LNCaP clone FGC (cell line): ENCODE measurements around the gene SNX21.

Source experiments
- DNase-seq: peaks from one replicate; pipeline ENCODE4 v3.0.0-alpha.2; 2011; ENCODE audit warnings: low read depth
- H3K4me3 ChIP-seq: 2 replicates; pipeline ENCODE4 v1.5.1; 2011; ENCODE audit warnings: mild to moderate bottlenecking, low read depth, low read length, control low read depth
- CTCF ChIP-seq: IDR thresholded peaks from 2 replicates; pipeline ENCODE4 v1.5.1; 2012; ENCODE audit warnings: mild to moderate bottlenecking; ENCODE audit not compliant: control insufficient read depth, insufficient read depth; ENCODE audit errors: extremely low read depth

The SNX21 gene

GRCh38 chr20:45841407-45842129, 8.0 kb downstream of the SNX21 start:
- TF ChIP-seq CTCF = no peak
- H3K4me3 ChIP-seq = no peak overlapping the region

GRCh38 chr20:45842169-45842812, 8.7 kb downstream of the SNX21 start:
- TF ChIP-seq CTCF = no peak
- H3K4me3 ChIP-seq = no peak overlapping the region
- no peak for DNase-seq

More at GRCh38 chr20:45841407-45842129, 8.0 kb downstream of the SNX21 start:
- DNase-seq = no peak

- TF ChIP-seq CTCF = no peak
- no peak overlapping the region for H3K4me3 ChIP-seq
- DNase-seq = no peak
Measured at GRCh38 chr20:45843506-45843905, 9.9 kb downstream of the SNX21 start.

- no peak overlapping the region for H3K4me3 ChIP-seq
- TF ChIP-seq CTCF = no peak
- no peak for DNase-seq
Measured at GRCh38 chr20:45845452-45845851, 11.9 kb downstream of the SNX21 start.

- no peak for DNase-seq
- no peak for TF ChIP-seq CTCF
- no peak overlapping the region for H3K4me3 ChIP-seq
Measured at GRCh38 chr20:45848421-45848820, 14.8 kb downstream of the SNX21 start.

- no peak overlapping the region for H3K4me3 ChIP-seq
- peak; percentile 44 for DNase-seq
- TF ChIP-seq CTCF = no peak
Measured at GRCh38 chr20:45848969-45849582, 15.5 kb downstream of the SNX21 start.
